ENCODE measurements around the gene OR2F2.

The OR2F2 gene, protein sequence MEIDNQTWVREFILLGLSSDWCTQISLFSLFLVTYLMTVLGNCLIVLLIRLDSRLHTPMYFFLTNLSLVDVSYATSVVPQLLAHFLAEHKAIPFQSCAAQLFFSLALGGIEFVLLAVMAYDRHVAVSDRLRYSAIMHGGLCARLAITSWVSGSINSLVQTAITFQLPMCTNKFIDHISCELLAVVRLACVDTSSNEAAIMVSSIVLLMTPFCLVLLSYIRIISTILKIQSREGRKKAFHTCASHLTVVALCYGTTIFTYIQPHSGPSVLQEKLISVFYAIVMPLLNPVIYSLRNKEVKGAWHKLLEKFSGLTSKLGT

DNA sequence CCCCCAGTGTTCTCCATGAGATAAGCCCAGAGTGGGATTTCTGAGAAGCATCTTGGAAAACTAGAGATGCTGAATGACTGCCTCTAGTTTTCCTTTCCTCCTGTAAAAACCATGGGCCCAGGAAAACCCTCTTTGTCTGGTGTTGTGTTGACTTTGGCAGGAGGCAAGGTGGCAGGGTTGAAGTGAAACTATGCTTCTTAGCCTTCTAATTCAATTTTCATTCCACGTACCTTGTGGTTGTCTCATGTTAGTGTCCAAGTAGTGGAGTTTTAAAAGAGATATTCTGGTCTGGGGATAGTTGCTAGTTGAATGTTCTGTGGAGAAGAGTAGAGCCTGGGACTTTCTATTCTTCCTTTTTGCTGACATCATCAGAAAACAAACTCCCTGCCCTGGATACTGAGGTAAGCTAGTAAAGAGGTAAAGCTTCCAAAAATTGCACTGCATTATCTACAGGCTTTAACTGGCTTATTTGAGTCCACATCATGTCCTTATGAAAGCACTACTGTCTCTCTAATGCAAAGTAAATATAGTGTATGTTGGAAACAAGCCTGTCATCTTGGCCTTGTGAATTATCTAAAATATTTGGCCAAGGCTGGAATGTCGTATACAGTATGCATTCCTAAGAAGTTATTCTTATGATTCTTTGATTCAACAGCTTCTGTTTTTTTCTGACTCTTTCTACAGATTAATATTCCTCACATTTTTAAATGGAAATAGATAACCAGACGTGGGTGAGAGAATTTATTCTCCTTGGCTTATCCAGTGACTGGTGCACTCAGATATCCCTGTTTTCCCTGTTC is at the start of gene OR2F2:
Gene OR2F2, plus strand, starts transcription at position 708 of the 800 bp plus-strand sequence. Its CDS starts 0 bp downstream, at position 708.
- CTCF ChIA-PET = no interaction called here
- H3K27ac Mint-ChIP-seq = no peak within 1 kb of the TSS

DNA sequence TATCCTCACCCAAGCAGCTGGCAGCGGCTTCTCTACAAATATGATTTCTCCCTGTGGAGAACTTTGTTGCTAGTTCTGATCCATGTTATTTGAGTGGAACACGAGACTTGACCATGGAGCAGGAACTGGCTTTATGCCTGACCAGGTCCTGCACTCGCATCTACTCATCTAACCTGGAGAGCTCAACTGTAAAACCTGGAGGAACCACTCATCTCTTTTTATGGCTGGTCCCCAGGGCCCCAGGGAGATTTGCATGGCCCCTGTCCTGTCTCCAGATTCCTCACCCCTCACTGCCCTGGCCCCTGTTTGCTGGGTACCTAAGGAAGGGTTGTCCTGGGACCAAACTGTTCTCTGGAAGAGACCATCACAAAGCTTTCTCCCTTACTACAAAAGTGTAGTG is 49.1 kb upstream of the OR2F2 start:
- no peak for DNase-seq
- Mint-ChIP-seq H3K4me1 (peaks cover 8% of the 10 kb centered on the region), H3K27me3 (peaks cover 55% of the 10 kb centered on the region), H3K36me3 (peaks cover 2% of the 10 kb centered on the region), H3K4me3 (no peak overlapping the region), H3K9me3 (no peaks in the 10 kb centered on the region), H3K27ac (no peak overlapping the region)
- CTCF ChIA-PET = no interaction called here

More for the DNA sequence above, at the start of gene OR2F2:
- Mint-ChIP-seq H3K4me1 (peaks cover 3% of the 10 kb centered on the region), H3K4me3 (no peak within 1 kb of the TSS), H3K36me3 (no peaks in the 10 kb centered on the region), H3K9me3 (no peaks in the 10 kb centered on the region), H3K27me3 (no peaks in the 10 kb centered on the region)
- DNase-seq = no peak

DNA sequence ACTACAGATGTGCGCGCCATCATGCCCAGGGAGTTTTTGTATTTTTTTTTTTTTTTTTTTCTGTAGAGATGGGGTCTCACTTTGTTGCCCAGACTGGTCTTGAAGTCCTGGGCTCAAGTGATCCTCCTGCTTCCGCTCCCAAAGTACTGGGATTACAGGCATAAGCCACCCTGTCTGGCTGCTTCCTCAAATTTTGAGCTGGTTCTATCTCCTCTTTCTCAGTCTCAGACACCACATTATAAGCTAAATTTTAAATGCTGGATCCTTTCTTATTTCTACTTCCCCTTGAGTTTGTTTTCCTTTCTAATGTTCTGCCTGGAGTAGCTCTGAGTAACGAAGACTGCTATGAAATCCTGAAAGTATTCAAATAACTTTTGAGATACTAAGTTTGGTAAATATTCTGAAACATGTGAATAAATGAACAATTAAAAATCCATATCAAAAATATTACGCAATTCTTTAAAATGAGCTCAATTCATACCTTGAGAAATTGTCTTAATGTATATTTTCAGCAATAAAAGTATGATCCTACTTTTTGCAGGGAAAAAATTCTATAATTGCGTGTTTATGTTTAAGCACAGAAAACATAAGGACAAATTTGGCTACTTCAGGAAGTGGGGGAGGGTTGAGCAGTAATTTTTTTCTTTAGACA is 48.1 kb upstream of the OR2F2 start:
- no peak for DNase-seq
- Mint-ChIP-seq H3K27ac (no peak overlapping the region), H3K9me3 (no peaks in the 10 kb centered on the region), H3K4me3 (no peak overlapping the region), H3K36me3 (peaks cover 2% of the 10 kb centered on the region), H3K27me3 (peaks cover 45% of the 10 kb centered on the region), H3K4me1 (peaks cover 8% of the 10 kb centered on the region)
- CTCF ChIA-PET = no interaction called here

DNA sequence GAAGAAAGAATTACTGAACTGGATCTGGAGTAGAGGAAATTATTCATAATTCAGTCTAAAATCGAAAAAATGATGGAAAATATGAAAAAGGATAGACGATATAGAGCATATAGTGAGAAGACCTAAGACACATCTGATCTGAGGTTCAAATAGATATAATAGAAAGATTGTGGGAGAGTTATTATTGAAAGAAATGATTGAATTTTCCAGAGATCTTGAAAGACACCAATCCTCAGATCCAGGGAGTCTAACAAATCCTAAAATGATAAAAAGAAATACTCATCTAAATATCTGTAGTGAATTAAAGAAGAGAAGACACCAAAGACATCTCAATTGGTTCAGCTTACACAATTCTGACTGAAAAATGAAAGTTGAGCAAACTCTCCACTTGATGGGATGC is 46.0 kb upstream of the OR2F2 start:
- Mint-ChIP-seq H3K36me3 (peaks cover 1% of the 10 kb centered on the region), H3K9me3 (no peaks in the 10 kb centered on the region), H3K4me1 (peaks cover 5% of the 10 kb centered on the region), H3K27ac (no peak overlapping the region), H3K4me3 (no peak overlapping the region), H3K27me3 (peaks cover 25% of the 10 kb centered on the region)
- CTCF ChIA-PET = interaction anchor here (1.9 kb wide), 1 partner anchor 12 kb away, joined by 5 read pairs; the partner anchor contains the start of gene TCAF1
- DNase-seq = no peak

DNA sequence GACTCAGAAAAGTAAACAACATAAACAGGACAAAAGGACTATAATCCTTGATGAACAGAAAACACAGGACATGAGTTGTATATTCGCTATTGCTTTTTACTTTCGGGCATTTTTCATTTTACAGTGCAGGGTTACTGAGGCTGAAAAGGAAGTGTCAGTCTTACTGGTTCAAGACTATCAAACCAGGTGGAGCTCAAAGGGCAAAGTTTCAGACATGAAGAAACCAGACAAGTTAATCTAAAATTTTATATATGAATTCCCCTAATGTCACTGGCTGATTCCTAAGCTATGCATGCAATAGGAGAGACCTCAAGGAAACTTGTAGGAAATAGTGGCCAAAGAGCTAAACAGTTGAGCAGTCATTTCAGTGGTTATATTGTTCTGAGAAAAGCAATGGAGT is 44.5 kb upstream of the OR2F2 start:
- no peaks in the 10 kb centered on the region for H3K9me3 Mint-ChIP-seq
- H3K4me1 Mint-ChIP-seq = peaks cover 3% of the 10 kb centered on the region
- no peak overlapping the region for H3K27ac Mint-ChIP-seq
- CTCF ChIA-PET = interaction anchor here (1.9 kb wide), 1 partner anchor 11 kb away, joined by 5 read pairs; the partner anchor contains the start of gene TCAF1
- H3K4me3 Mint-ChIP-seq = no peak overlapping the region
- no peak for DNase-seq
- H3K27me3 Mint-ChIP-seq = peaks cover 10% of the 10 kb centered on the region
- H3K36me3 Mint-ChIP-seq = peaks cover 1% of the 10 kb centered on the region

DNA sequence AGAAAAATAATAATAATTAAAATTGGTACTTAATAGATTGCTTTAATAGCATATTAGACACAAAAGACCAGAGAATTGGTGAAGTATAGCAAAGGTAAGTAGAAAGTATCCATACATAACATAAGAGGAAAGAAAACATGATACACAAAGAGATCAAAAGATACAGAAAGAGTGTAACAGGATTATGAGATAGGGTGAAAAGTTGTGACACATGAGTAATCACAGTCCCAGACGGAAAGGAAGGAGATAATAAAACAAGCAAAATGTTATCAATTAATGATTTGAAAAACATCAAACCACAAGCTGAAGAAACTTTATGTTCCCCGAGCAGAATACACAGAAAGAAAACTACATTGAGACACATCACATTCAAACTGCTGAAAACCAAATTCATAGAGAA is 43.6 kb upstream of the OR2F2 start:
- Mint-ChIP-seq H3K9me3 (no peaks in the 10 kb centered on the region), H3K4me3 (no peak overlapping the region), H3K4me1 (peaks cover 3% of the 10 kb centered on the region), H3K36me3 (peaks cover 1% of the 10 kb centered on the region), H3K27me3 (peaks cover 3% of the 10 kb centered on the region), H3K27ac (no peak overlapping the region)
- CTCF ChIA-PET = interaction anchor here (1.0 kb wide), 1 partner anchor 11 kb away, joined by 3 read pairs; the partner anchor contains the start of gene TCAF1
- DNase-seq = no peak

DNA sequence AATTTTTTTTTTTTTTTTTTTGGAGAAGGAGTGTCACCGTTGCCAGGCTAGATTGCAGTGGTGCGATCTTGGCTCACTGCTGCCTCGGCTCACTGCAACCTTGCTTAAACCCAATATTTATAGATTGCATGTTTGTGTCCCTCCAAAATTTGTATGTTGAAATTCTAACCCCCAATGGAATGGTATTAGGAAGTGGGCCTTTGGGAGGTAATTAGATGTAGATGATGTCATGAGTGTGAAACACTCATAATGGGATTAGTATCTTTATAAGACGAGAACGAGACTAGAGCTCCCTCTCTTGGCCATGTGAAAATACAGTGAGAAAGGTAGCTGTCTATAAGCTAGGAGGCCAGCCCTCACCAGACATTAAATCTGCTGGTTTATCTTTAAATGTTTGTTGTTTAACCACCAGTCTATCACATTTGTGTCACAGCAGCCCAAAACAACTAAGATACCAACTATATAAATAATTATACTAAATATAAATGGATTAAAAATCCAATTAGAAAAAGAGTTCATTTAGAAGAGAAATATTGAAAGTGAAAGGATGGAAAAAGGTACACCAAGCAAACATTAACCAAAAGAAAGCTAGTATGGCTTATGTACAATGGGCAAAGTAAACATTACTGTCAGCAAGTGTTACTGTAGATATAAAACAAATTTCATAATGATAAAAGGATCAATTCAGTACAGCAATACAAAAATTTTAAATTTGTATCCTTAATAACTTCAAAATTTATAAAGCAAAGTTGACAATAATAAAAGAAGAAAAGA is 42.3 kb upstream of the OR2F2 start:
- H3K27ac Mint-ChIP-seq = no peak overlapping the region
- H3K4me3 Mint-ChIP-seq = no peak overlapping the region
- H3K4me1 Mint-ChIP-seq = peaks cover 3% of the 10 kb centered on the region
- DNase-seq = peak; percentile 28
- no peaks in the 10 kb centered on the region for H3K9me3 Mint-ChIP-seq
- CTCF ChIA-PET = interaction anchor here (0.9 kb wide), 3 partner anchors 9 to 156 kb away, joined by 4 to 5 read pairs (median 4); partner anchors contain the start of gene TCAF1
- H3K27me3 Mint-ChIP-seq = no peaks in the 10 kb centered on the region
- peaks cover 1% of the 10 kb centered on the region for H3K36me3 Mint-ChIP-seq

DNA sequence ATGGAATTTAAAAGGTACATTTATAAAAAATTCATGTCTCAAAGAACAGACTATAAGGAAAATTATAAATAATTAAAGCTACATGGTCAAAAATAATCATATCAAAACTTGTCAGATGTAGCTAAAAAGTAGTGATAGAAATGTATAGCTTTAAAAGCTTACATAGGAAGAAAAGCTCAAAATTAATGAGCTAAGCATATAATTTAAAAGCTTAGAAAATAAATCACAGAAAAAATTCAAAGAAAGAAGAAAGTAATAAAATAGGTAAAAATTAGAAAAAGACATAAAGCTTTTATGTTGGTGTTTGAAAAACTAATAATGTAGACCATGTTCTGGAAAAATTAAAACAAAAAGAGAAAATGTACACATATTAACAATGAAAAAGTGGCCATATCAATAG is 38.4 kb upstream of the OR2F2 start:
- Mint-ChIP-seq H3K4me3 (no peak overlapping the region), H3K36me3 (peaks cover 1% of the 10 kb centered on the region), H3K27ac (no peak overlapping the region), H3K27me3 (no peaks in the 10 kb centered on the region), H3K9me3 (no peaks in the 10 kb centered on the region), H3K4me1 (peaks cover 26% of the 10 kb centered on the region)
- CTCF ChIA-PET = no interaction called here
- no peak for DNase-seq

DNA sequence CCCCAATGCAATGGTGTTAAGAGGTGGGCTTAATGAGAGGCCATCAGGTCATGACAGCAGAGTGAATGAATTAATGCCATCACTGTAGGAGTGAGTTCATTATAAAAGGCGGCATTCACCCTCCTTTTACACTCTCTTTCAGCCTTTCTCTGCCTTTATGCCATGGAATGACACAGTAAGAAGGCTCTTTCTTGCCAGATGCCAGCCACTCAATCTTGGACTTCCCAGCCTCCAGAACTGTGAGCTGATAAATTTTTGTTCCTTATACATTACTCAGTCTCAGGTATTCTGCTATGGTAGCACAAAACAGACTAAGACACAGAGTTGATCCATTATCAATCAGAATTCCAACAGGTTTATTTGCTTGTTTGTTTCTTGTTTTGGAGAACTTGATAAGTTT is 36.2 kb upstream of the OR2F2 start:
- H3K9me3 Mint-ChIP-seq = no peaks in the 10 kb centered on the region
- H3K36me3 Mint-ChIP-seq = no peaks in the 10 kb centered on the region
- H3K27ac Mint-ChIP-seq = no peak overlapping the region
- CTCF ChIA-PET = no interaction called here
- H3K4me1 Mint-ChIP-seq = peaks cover 27% of the 10 kb centered on the region
- no peak overlapping the region for H3K4me3 Mint-ChIP-seq
- no peak for DNase-seq
- no peaks in the 10 kb centered on the region for H3K27me3 Mint-ChIP-seq

DNA sequence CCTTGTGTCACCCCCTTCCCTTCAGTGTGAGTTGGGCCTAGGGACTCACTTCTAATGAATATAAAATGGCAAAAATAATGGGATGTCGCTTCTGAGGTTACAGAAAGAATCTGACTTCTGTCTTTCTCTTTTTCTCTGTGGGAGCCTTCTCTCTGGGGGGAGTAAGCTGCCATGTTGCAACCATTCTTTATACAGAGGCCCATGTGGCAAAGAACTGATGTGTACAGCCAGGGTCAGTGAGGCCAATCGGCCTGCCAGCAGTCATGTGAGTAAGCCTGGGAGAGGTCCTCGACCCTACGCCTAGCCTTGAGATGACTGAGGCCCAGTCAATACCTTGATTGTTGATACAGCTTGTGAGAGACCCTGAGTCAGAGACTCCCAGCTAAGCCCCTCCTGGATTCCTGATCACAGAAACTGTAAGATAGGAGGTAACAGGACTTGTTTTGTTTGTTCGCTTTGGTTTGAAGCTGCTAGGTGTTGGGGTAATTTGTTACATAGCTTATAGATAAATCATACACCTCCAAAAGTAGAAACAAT is 34.7 kb upstream of the OR2F2 start:
- no peak for DNase-seq
- H3K4me1 Mint-ChIP-seq = peaks cover 27% of the 10 kb centered on the region
- CTCF ChIA-PET = interaction anchor here (2.1 to 2.3 kb wide), 2 partner anchors 10 to 228 kb away, joined by 5 to 10 read pairs; no protein-coding TSS in a partner anchor

DNA sequence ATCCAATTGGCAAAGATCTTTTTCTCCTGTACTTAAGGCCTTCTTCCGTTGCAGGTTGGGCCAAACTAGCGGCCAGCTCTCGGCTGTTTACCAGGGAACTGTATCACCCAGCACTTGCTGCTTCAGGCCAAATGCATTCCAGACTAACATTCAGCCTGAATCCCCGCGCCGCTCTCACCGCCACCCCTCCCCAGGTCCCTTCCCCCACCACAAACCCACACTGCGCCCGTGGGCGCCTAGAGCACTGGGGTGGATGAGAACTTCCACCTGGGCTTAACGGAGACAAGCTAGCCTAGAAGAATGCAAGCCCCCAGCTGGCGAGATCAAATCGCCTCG is 33.7 kb upstream of the OR2F2 start:
- peak overlapping the region; percentile 90 for H3K4me3 Mint-ChIP-seq
- peak overlapping the region; percentile 84 for H3K27ac Mint-ChIP-seq
- no peaks in the 10 kb centered on the region for H3K36me3 Mint-ChIP-seq
- no peaks in the 10 kb centered on the region for H3K27me3 Mint-ChIP-seq
- DNase-seq = no peak
- CTCF ChIA-PET = interaction anchor here (0.9 to 2.3 kb wide), 6 partner anchors 8 to 227 kb away, joined by 3 to 10 read pairs (median 4); no protein-coding TSS in a partner anchor
- no peaks in the 10 kb centered on the region for H3K9me3 Mint-ChIP-seq
- H3K4me1 Mint-ChIP-seq = peaks cover 27% of the 10 kb centered on the region

More for the DNA sequence above, 34.7 kb upstream of the OR2F2 start:
- Mint-ChIP-seq H3K9me3 (no peaks in the 10 kb centered on the region), H3K27me3 (no peaks in the 10 kb centered on the region), H3K4me3 (peak overlapping the region; percentile 90), H3K27ac (no peak overlapping the region), H3K36me3 (no peaks in the 10 kb centered on the region)

DNA sequence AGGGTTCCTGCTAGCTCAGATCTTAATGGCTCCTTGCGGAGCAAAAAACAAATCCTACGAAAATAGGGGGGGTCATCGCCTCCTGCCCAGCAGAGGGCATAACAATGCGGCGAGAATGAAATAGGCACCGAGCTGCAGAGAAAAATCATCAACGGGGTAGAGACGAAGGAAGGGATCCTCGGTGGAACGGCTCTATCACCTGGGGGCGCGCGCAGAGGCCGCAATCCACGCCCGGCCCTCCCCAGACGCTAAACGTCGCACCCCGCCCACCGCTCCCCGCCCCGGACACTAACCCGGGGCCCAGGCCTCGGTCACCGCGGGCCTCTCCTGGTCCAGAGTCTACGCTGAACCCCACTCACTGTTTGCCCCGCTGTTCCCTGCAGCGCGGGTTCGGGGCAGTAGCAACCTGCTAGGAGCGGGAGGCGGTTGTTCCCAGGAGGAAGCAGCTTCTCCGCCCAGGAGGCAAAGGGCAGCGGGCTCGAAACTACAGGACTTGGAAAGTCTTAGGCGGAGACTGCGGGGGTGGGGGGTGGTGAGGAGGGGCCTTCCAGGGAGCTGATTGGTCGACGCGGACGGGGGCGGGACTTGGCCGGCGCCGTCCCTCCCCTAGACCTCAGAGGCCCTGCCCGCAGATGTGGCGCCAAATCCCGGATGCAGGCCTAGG is 33.2 kb upstream of the OR2F2 start, which contains the start of gene TCAF1:
Gene TCAF1, minus strand, starts transcription at position 509 of the 664 bp plus-strand sequence. CDS start 25,568 bp downstream, outside the sequence.
- Mint-ChIP-seq H3K9me3 (no peaks in the 10 kb centered on the region), H3K27me3 (no peaks in the 10 kb centered on the region), H3K36me3 (no peaks in the 10 kb centered on the region), H3K4me1 (peaks cover 27% of the 10 kb centered on the region), H3K27ac (peak within 1 kb of the TSS; percentile 84), H3K4me3 (peak within 1 kb of the TSS; percentile 90)
- CTCF ChIA-PET = interaction anchor here (0.9 to 2.3 kb wide), 7 partner anchors 9 to 226 kb away, joined by 3 to 10 read pairs (median 4); no protein-coding TSS in a partner anchor
- peak; percentile 91 for DNase-seq

All from activated naive CD4-positive, alpha-beta T cell treated with anti-CD3 and anti-CD28 coated beads, Interleukin-2, amount 10 ng/mL, durations not matched to agents 7 days and 5 days (primary cell).